GM10248 (cell line): ENCODE results near the gene MSTN.

Source experiments
- CTCF ChIA-PET: fragments of 300-600 bp; sonication (Branson Sonifier 250); formaldehyde crosslinking; extraction: SDS; loops from one replicate; lab custom pipeline; 2021; ENCODE audit warnings: antibody characterized with exemption; lab: Yijun Ruan, JAX
- POLR2A ChIA-PET: fragments of 350-650 bp; sonication (Branson Sonifier 250); formaldehyde crosslinking; extraction: SDS; loops from one replicate; lab custom pipeline; 2020; ENCODE audit warnings: antibody characterized with exemption; lab: Yijun Ruan, JAX
- DNase-seq: peaks from one replicate; pipeline ENCODE4 v3.0.0; 2012; ENCODE audit errors: extremely low spot score
- CTCF ChIP-seq: IDR thresholded peaks from 2 replicates; pipeline ENCODE4 v1.5.1; 2012; ENCODE audit warnings: mild to moderate bottlenecking, low read depth; ENCODE audit errors: extremely low read depth, missing control alignments, control extremely low read depth

The MSTN gene

GRCh38 chr2:190062601-190063000 lies at the start of gene MSTN:
MSTN (minus strand) TSS chr2:190062729; CDS start chr2:190062596, 133 bp downstream.
- ChIA-PET CTCF (interaction anchor here (1.7 kb wide), 1 partner anchor 35 kb away, joined by 4 read pairs; no protein-coding TSS in a partner anchor), POLR2A (no interaction called here)
- DNase-seq: no peak
- TF ChIP-seq CTCF: no peak

- TF ChIP-seq CTCF: no peak
- ChIA-PET CTCF (interaction anchor here (1.0 kb wide), 1 partner anchor 13 kb away, joined by 4 read pairs; no protein-coding TSS in a partner anchor), POLR2A (no interaction called here)
- DNase-seq: no peak
Measured at GRCh38 chr2:190111166-190111565, 48.6 kb upstream of the MSTN start.

- POLR2A ChIA-PET: no interaction called here
- no peak for DNase-seq
- CTCF ChIA-PET: no interaction called here
- no peak for TF ChIP-seq CTCF
Measured at GRCh38 chr2:190110699-190111098, 48.2 kb upstream of the MSTN start.

- CTCF ChIA-PET: no interaction called here
- DNase-seq: no peak
- no peak for TF ChIP-seq CTCF
- POLR2A ChIA-PET: no interaction called here
Measured at GRCh38 chr2:190110131-190110530, 47.6 kb upstream of the MSTN start.

GRCh38 chr2:190107409-190107808 lies 44.9 kb upstream of the MSTN start:
- DNase-seq: no peak
- POLR2A ChIA-PET: no interaction called here
- no peak for TF ChIP-seq CTCF
- CTCF ChIA-PET: no interaction called here

GRCh38 chr2:190106783-190107182 lies 44.3 kb upstream of the MSTN start:
- ChIA-PET POLR2A (no interaction called here), CTCF (no interaction called here)
- TF ChIP-seq CTCF: no peak
- DNase-seq: no peak

GRCh38 chr2:190105554-190105953 lies 43.0 kb upstream of the MSTN start:
- TF ChIP-seq CTCF: no peak
- ChIA-PET CTCF (no interaction called here), POLR2A (no interaction called here)
- DNase-seq: no peak
